Measurements from ENCODE around the gene SLC28A2.
A peak's percentile ranks its signal among the peaks of the same experiment; 100 is the strongest.
"Not testable (repeated sequence)": the region's sequence is repeated elsewhere in the genome, so short reads cannot be mapped to it uniquely, and the experiment has no call there.

Gene SLC28A2

GRCh38 chr15:45228931-45229330 is 23.1 kb upstream of the SLC28A2 start:
- FAIRE-seq (no peak), DNase-seq (ENCODE audit: insufficient read length, low spot score) (no peak)
- no peak for TF ChIP-seq SPI1 (IDR thresholded peaks at IDR 0.05; ENCODE audit: low read depth, low read length)
- no peak for TF ChIP-seq TAF1 (IDR thresholded peaks at IDR 0.05; ENCODE audit: low read depth, low read length)
- TF ChIP-seq POLR2A (IDR thresholded peaks at IDR 0.05; ENCODE audit: low read depth, low read length): no peak
- no peak for TF ChIP-seq POLR2AphosphoS5 (IDR thresholded peaks at IDR 0.05; ENCODE audit: low read depth, low read length)
- no peak for TF ChIP-seq POU2F2 (IDR thresholded peaks at IDR 0.05; ENCODE audit: low read depth, low read length)
- TF ChIP-seq PAX5 (IDR thresholded peaks at IDR 0.05; ENCODE audit: insufficient read depth, low read length, severe bottlenecking): no peak

DNA sequence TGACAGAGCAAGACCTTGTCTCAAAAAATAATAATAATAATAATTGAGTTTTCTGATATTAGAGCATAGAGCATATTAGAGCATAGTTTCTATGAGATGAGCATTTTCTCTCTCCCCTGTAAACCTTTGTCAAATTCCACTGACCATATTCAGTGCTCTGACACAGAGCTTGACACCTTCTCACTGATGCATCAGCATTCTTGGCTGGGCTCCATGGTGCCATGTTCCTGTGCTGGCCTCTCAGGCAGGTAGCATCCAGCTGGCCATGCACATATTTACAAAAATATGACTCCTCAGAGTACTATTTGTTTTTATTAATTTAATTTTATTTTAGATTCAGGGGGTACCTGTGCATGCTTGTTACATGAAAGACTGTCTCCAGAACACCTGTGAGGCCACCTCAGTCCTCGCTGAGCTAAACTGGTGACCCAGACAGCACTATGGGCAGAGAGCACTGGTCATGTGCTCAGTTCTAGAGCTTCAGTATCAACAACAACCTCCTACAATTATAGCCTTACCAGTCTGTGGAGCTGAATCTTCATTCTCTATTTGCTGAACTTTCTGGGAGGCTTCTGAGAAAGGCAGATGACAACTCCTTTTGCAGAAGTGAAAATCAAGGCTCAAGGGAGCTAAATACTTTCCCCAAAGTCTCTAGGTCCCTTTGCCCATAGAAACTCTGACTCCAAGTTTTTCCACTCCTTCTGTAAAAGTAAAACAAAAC is 21.6 kb upstream of the SLC28A2 start:
- no peak for TF ChIP-seq PAX5 (IDR thresholded peaks at IDR 0.05; ENCODE audit: insufficient read depth, low read length, severe bottlenecking)
- TF ChIP-seq SPI1 (IDR thresholded peaks at IDR 0.05; ENCODE audit: low read depth, low read length): peak; percentile 35; the same call in 1 of the 2 replicates
- DNase-seq (ENCODE audit: insufficient read length, low spot score) (no peak), FAIRE-seq (no peak)

DNA sequence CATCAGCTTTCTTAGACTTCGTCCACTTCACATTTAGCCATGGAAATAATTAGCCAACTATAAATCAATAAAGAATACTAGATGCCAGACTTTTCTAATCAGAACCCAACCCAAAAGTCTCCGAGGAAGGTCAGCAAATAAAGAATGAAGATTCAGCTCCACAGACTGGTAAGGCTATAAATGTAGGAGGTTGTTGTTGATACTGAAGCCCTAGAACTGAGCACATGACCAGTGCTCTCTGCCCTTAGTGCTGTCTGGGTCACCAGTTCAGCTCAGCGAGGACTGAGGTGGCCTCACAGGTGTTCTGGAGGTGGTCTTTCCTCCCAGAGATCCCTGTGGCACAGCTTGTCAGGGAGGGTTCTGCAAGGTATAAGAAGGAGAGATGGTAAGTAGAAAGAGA is 20.9 kb upstream of the SLC28A2 start:
- TF ChIP-seq SPI1 (IDR thresholded peaks at IDR 0.05; ENCODE audit: low read depth, low read length) (no peak), PAX5 (IDR thresholded peaks at IDR 0.05; ENCODE audit: insufficient read depth, low read length, severe bottlenecking) (no peak), POLR2A (IDR thresholded peaks at IDR 0.05; ENCODE audit: low read depth, low read length) (no peak), POU2F2 (IDR thresholded peaks at IDR 0.05; ENCODE audit: low read depth, low read length) (no peak), POLR2AphosphoS5 (IDR thresholded peaks at IDR 0.05; ENCODE audit: low read depth, low read length) (no peak), TAF1 (IDR thresholded peaks at IDR 0.05; ENCODE audit: low read depth, low read length) (no peak)
- DNase-seq (ENCODE audit: insufficient read length, low spot score): no peak

DNA sequence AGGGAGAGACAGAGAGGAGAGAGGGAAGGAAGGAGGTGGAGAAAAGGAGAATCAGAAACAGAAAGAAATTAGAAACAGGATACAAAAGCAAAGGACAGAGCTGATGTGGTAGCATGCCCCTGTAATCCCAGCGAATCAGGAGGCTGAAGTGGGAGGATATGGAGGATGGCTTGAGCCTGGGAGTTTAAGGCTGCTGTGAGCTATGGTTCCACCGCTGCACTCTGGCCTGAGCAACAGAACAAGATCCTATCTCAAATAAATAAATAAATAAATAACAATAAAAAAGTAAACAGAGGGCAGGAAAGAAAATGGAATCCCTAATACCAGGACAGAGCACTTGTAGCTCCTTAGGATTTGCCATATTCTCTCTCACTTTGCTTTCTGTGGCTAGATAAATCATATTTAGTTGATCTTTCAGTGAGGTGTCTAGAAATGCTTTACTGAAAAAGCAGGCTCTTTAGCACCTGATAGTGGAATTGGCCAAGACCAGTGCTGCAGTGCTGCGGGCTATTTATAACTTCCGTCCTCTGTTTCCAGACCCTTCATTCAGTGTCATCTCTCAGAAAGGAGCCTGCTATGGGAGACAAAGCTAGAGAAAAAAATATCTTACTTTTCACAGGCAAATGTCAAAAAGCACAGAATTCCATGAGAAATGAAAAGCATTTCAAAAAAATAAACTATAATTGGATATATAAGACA is 20.0 kb upstream of the SLC28A2 start:
- FAIRE-seq (no peak), DNase-seq (ENCODE audit: insufficient read length, low spot score) (no peak)
- TF ChIP-seq TAF1 (IDR thresholded peaks at IDR 0.05; ENCODE audit: low read depth, low read length) (no peak), POLR2A (IDR thresholded peaks at IDR 0.05; ENCODE audit: low read depth, low read length) (no peak), POLR2AphosphoS5 (IDR thresholded peaks at IDR 0.05; ENCODE audit: low read depth, low read length) (no peak), PAX5 (IDR thresholded peaks at IDR 0.05; ENCODE audit: insufficient read depth, low read length, severe bottlenecking) (no peak), SPI1 (IDR thresholded peaks at IDR 0.05; ENCODE audit: low read depth, low read length) (no peak), POU2F2 (IDR thresholded peaks at IDR 0.05; ENCODE audit: low read depth, low read length) (no peak)

More for the DNA sequence above, 20.9 kb upstream of the SLC28A2 start:
- no peak for FAIRE-seq

DNA sequence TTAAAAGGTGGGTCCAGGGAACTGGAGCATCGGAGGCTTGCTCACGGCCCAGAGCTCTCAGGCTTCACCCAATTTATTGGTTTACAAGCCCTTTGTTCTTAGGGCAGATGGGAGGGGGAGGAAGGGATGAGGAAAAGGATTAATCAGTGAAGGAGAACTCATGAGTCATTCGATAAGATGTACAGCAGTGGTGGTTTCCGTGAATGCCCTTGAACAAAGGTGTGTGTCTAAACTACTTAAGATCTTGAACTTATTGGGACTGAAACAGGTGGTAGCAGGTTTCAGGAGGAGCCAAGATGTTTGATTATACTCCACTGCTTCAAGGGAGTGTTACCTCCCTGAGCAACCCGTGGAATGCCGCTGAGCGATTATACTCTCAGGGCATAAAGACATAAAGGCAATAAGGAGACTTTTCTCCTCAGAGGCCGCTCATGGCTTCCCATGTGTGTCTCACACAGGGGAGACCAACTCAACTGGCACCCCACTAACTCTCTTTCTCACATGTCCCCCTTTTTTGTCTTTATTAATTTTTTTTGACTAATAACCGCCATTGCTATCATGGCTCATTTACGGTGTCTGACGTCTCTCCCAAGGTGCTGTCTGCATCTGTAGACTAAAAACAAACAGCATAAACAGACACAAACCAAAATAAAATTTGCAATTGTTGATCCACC is 17.3 kb upstream of the SLC28A2 start:
- TF ChIP-seq POU2F2 (IDR thresholded peaks at IDR 0.05; ENCODE audit: low read depth, low read length): no peak
- no peak for TF ChIP-seq PAX5 (IDR thresholded peaks at IDR 0.05; ENCODE audit: insufficient read depth, low read length, severe bottlenecking)
- no peak for TF ChIP-seq TAF1 (IDR thresholded peaks at IDR 0.05; ENCODE audit: low read depth, low read length)
- no peak for TF ChIP-seq SPI1 (IDR thresholded peaks at IDR 0.05; ENCODE audit: low read depth, low read length)
- TF ChIP-seq POLR2AphosphoS5 (IDR thresholded peaks at IDR 0.05; ENCODE audit: low read depth, low read length): no peak
- no peak for FAIRE-seq
- DNase-seq (ENCODE audit: insufficient read length, low spot score): no peak

- not testable (repeated sequence) for FAIRE-seq; DNase-seq (ENCODE audit: insufficient read length, low spot score)
Observed at GRCh38 chr15:45236806-45237205, 15.2 kb upstream of the SLC28A2 start.

DNA sequence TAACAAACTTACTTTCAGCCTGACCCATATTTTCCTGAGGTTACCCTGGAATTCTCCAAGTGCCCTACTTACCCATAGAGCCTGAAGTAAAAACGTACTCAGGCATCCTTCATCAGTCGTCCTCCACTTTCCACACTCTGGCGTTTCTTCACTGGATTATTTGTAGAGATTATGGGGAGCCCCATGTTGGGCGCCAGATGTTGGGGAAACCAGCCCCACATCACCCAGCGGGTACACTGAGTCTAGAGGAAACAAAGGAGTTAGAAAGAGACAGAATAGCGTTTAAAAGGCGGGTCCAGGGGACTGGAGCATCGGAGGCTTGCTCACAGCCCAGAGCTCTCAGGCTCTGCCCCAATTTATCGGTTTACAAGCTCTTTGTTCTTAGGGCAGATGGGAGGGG is 9.7 kb upstream of the SLC28A2 start:
- FAIRE-seq: no peak
- TF ChIP-seq TAF1 (IDR thresholded peaks at IDR 0.05; ENCODE audit: low read depth, low read length): no peak
- TF ChIP-seq POLR2A (IDR thresholded peaks at IDR 0.05; ENCODE audit: low read depth, low read length): no peak
- no peak for DNase-seq (ENCODE audit: insufficient read length, low spot score)

DNA sequence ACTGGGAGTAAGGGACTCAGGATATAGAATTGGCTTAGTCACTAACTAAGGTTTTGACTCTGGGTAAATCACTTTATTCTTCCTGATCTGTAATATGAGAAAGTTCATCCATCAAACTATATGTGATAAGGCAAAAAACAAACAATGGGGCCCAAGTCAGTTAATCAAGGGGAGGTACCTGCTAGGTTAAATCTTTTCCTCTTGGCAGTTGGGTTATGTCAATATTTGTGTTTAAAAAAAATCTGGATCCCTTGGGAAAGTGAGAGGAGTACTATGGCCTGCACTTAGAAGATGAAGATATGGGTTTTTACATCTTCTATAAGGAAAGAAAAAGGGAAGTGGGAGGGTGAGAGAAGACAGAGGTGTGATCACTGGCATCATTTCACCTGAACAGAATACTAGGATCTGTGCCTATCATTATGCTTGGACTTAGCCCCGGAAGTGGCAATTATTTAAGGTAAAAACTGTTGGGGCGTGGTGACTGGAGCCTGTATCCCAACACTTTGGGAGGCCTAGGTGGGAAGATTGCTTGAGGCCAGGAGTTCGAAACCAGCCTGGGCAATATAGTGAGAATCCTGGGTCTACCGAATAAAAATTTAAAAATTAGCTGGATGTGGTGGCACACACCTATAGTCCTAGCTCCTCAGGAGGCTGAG is 2.8 kb upstream of the SLC28A2 start:
- no peak for FAIRE-seq
- no peak for DNase-seq (ENCODE audit: insufficient read length, low spot score)
- TF ChIP-seq POU2F2 (IDR thresholded peaks at IDR 0.05; ENCODE audit: low read depth, low read length): no peak
- TF ChIP-seq SPI1 (IDR thresholded peaks at IDR 0.05; ENCODE audit: low read depth, low read length): no peak
- TF ChIP-seq PAX5 (IDR thresholded peaks at IDR 0.05; ENCODE audit: insufficient read depth, low read length, severe bottlenecking): no peak
- TF ChIP-seq POLR2AphosphoS5 (IDR thresholded peaks at IDR 0.05; ENCODE audit: low read depth, low read length): no peak
- TF ChIP-seq TAF1 (IDR thresholded peaks at IDR 0.05; ENCODE audit: low read depth, low read length): no peak
- TF ChIP-seq POLR2A (IDR thresholded peaks at IDR 0.05; ENCODE audit: low read depth, low read length): no peak

DNA sequence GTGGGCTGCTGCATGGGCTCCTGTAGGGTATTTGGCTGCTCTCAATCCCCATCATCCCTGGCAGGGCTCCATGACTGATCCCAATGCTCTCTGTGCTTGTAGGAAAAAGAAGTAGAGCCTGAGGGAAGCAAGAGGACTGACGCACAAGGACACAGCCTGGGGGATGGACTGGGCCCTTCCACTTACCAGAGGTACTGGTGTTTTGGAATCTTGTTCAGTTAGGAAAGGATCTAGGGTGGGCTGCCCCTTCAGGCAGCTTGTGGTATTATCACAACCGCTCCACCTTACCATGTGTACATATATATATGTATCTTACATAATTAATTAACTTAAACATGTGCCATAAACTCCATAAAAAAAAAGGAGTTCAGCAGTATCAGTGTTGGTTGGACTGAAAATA is 1.3 kb downstream of the SLC28A2 start:
- no peak for DNase-seq (ENCODE audit: insufficient read length, low spot score)
- TF ChIP-seq POU2F2 (IDR thresholded peaks at IDR 0.05; ENCODE audit: low read depth, low read length) (no peak), SPI1 (IDR thresholded peaks at IDR 0.05; ENCODE audit: low read depth, low read length) (no peak), POLR2A (IDR thresholded peaks at IDR 0.05; ENCODE audit: low read depth, low read length) (no peak), TAF1 (IDR thresholded peaks at IDR 0.05; ENCODE audit: low read depth, low read length) (no peak), PAX5 (IDR thresholded peaks at IDR 0.05; ENCODE audit: insufficient read depth, low read length, severe bottlenecking) (no peak), POLR2AphosphoS5 (IDR thresholded peaks at IDR 0.05; ENCODE audit: low read depth, low read length) (no peak)
- no peak for FAIRE-seq

Measured in GM12891 (cell line).